H1 (cell line): Measurements from ENCODE around the gene CPXM2. TPM values are rescaled to one million over a fixed set of nuclear protein-coding genes. Genes with fewer than 3 reads are reported as not detected.

ENCODE experiments used
- CEBPB ChIP-seq: IDR thresholded peaks from 2 replicates; pipeline ENCODE4 v1.6.1; 2012; ENCODE audit warnings: low read depth, low read length
- POU5F1 ChIP-seq: IDR thresholded peaks from 2 replicates; pipeline ENCODE4 v1.6.1; 2011; ENCODE audit warnings: low read depth, mild to moderate bottlenecking, low read length, moderate library complexity
- SAP30 ChIP-seq: fragments of 300-600 bp; sonication (generic); IDR thresholded peaks from 2 replicates; pipeline ENCODE4 v1.7.1; 2012; ENCODE audit warnings: low read length, moderate library complexity, mild to moderate bottlenecking, inconsistent platforms; ENCODE audit not compliant: insufficient read depth, insufficient replicate concordance
- SUZ12 ChIP-seq: fragments of 200-600 bp; sonication (generic); IDR thresholded peaks from 2 replicates; pipeline ENCODE4 v1.6.1; 2012; ENCODE audit warnings: mild to moderate bottlenecking, inconsistent platforms, low read length, moderate library complexity, mixed read lengths
- TAF7 ChIP-seq: optimal IDR thresholded peaks from 2 replicates; pipeline ENCODE3; 2011; ENCODE audit warnings: low read depth, mild to moderate bottlenecking, inconsistent platforms, low read length, moderate library complexity, borderline replicate concordance
- polyA plus RNA-seq, 7 experiments: library from polyadenylated mRNA; depleted of rRNA in 3 of 7; stranded (reverse) in 5 of 7; unstranded in 2 of 7; fragments of >200 nt in 5 of 7; fragments of 200-250 nt in 2 of 7; gene quantifications; 1 replicate in 5 of 7; 2 replicates in 1 of 7; 4 replicates in 1 of 7; pipeline versions ENCODE4 v1.2.1 to v1.2.3, GENCODE V29; 2011 to 2013; ENCODE audit warnings: missing spikeins in 2 of 7, mixed read lengths in 2 of 7
- total RNA-seq: library from RNA; stranded (reverse); fragmentation: NEBNext Ultra II Directional; extraction: Animal tissue kit (Norgen Biotek cat#: 25700); gene quantifications from 2 replicates; pipeline ENCODE4 v1.2.1, GENCODE V29; 2021
- TF ChIP-seq, protein P1 (sequence below): IDR thresholded peaks from 2 replicates; pipeline ENCODE4 v1.6.1; 2012; ENCODE audit warnings: inconsistent platforms

CPXM2 gene
- total and polyA plus RNA-seq, 2 of the 8 experiments (the other 6 are each of a cell fraction or from before 2014, with no cell fraction given) = 2.4 to 2.9 TPM

DNA sequence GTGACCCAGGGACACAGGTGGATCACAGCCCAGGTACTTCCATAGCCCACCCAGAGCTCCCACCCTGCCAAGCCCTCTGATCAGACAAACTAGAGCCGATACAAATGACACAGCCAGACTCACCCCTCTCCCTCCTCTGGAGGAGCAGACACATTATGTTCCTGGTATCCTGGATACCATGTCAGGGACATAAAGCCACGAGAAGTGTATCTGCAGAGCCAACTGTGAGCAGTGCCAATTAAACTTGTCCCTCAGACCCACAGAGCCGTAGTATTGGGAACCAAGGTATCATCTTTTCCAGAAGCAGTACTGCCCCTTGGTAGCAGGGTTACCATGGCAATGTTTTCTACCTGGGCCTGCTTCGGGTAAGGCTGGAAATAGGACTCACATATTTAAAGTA lies 47.3 kb upstream of the CPXM2 start (continued):
- TF ChIP-seq, protein P1, sequence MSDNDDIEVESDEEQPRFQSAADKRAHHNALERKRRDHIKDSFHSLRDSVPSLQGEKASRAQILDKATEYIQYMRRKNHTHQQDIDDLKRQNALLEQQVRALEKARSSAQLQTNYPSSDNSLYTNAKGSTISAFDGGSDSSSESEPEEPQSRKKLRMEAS = no peak
- no peak for TF ChIP-seq TAF7
- TF ChIP-seq SUZ12 = no peak
- no peak for TF ChIP-seq SAP30
- no peak for TF ChIP-seq POU5F1
- TF ChIP-seq CEBPB = no peak
